ENCODE measurements around the gene ADGRG2.

DNA sequence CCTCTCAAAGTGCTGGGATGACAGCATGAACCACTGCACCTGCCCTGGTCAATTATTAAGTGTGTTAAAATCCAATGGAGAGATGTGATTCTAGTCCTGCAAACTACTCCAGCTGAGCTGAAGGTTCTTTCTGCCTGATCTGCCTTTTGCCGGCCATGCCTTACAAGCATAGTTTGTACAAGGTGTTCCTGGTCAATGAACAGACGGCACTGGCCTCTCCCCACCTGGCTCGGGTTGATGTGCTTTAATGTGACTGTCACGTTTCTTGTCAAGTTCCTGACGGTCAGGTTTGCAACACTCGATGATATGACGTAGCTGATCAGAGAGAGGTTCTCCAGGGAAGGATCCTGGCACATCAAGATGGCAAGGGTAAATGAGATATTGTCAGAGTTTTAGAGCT lies 115.3 kb downstream of the ADGRG2 start:
- TF ChIP-seq ISL1 (CRISPR knock-in tag; IDR thresholded peaks at IDR 0.05), result no peak
- TF ChIP-seq ZNF8 (CRISPR knock-in tag; IDR thresholded peaks at IDR 0.05), result no peak
- TF ChIP-seq, protein P1, sequence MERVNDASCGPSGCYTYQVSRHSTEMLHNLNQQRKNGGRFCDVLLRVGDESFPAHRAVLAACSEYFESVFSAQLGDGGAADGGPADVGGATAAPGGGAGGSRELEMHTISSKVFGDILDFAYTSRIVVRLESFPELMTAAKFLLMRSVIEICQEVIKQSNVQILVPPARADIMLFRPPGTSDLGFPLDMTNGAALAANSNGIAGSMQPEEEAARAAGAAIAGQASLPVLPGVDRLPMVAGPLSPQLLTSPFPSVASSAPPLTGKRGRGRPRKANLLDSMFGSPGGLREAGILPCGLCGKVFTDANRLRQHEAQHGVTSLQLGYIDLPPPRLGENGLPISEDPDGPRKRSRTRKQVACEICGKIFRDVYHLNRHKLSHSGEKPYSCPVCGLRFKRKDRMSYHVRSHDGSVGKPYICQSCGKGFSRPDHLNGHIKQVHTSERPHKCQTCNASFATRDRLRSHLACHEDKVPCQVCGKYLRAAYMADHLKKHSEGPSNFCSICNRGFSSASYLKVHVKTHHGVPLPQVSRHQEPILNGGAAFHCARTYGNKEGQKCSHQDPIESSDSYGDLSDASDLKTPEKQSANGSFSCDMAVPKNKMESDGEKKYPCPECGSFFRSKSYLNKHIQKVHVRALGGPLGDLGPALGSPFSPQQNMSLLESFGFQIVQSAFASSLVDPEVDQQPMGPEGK (CRISPR knock-in tag; IDR thresholded peaks at IDR 0.05; ENCODE audit: borderline replicate concordance), result no peak
- no peak for TF ChIP-seq SNAI2 (CRISPR knock-in tag; IDR thresholded peaks at IDR 0.05)
- TF ChIP-seq BACH2 (CRISPR knock-in tag; IDR thresholded peaks at IDR 0.05; ENCODE audit: borderline replicate concordance), result no peak

Data from SK-N-SH treated with all-trans-retinoic acid at 6 μM for 48 hours (cell line).